Raji (cell line): Measurements from ENCODE around the gene RPL27.

ENCODE experiments used
- POLR2A ChIP-seq: IDR thresholded peaks from 2 replicates; pipeline ENCODE4 v1.6.1; 2011; ENCODE audit warnings: low read depth, low read length, control low read depth; ENCODE audit not compliant: insufficient read depth

Gene RPL27

GRCh38 chr17:42997984-42998938 is at the start of gene RPL27:
Gene RPL27, plus strand, starts transcription at chr17:42998419. Its CDS starts 332 bp downstream, at chr17:42998751.
- TF ChIP-seq POLR2A, result peak; percentile 95

GRCh38 chr17:42950044-42950783 is 48.0 kb upstream of the RPL27 start:
- no peak for TF ChIP-seq POLR2A

- TF ChIP-seq POLR2A, result no peak
These were observed 44.5 kb upstream of the RPL27 start for GRCh38 chr17:42953669-42954068.

GRCh38 chr17:42964161-42964932 is 33.9 kb upstream of the RPL27 start, which contains the start of gene AARSD1:
Gene AARSD1, minus strand, starts transcription at chr17:42964454. Its CDS starts 14 bp downstream, at chr17:42964440.
- TF ChIP-seq POLR2A, result peak; percentile 98

- no peak for TF ChIP-seq POLR2A
These were observed 30.3 kb upstream of the RPL27 start for GRCh38 chr17:42967925-42968324.

GRCh38 chr17:42969001-42969581 is 29.1 kb upstream of the RPL27 start:
- TF ChIP-seq POLR2A, result no peak

GRCh38 chr17:42971589-42971988 is 26.6 kb upstream of the RPL27 start:
- no peak for TF ChIP-seq POLR2A

GRCh38 chr17:42975265-42975664 is 23.0 kb upstream of the RPL27 start:
- no peak for TF ChIP-seq POLR2A

- no peak for TF ChIP-seq POLR2A
These were observed 18.5 kb upstream of the RPL27 start, which contains the start of gene PTGES3L for GRCh38 chr17:42979511-42980273. Gene PTGES3L, minus strand, starts transcription at chr17:42980080. Its CDS starts 27 bp downstream, at chr17:42980053.

GRCh38 chr17:42980274-42980765 is 17.9 kb upstream of the RPL27 start, which contains the start of gene RUNDC1:
Gene RUNDC1, plus strand, starts transcription at chr17:42980565. Its CDS starts 12 bp downstream, at chr17:42980577.
- TF ChIP-seq POLR2A, result peak; percentile 69

- no peak for TF ChIP-seq POLR2A
These were observed 17.3 kb upstream of the RPL27 start for GRCh38 chr17:42980766-42981397.

- TF ChIP-seq POLR2A, result no peak
These were observed 16.0 kb upstream of the RPL27 start for GRCh38 chr17:42982266-42982665.

- TF ChIP-seq POLR2A, result no peak
These were observed 13.0 kb upstream of the RPL27 start for GRCh38 chr17:42985225-42985624.
